B cell (primary cell): Measurements from ENCODE around the gene KLHL13. TPM values are rescaled to one million over a fixed set of nuclear protein-coding genes. Genes with fewer than 3 reads are reported as not detected.

Experiments used
- ATAC-seq: fragments of 200-7000 bp; cut with Tn5 transposase; one replicate; pipeline ENCODE4 v1.10.0; 2021; ENCODE audit warnings: low read depth, mild to moderate bottlenecking, moderate number of reproducible peaks, moderate library complexity
- CTCF ChIA-PET: fragments of 350-600 bp; sonication (Branson Sonifier 250); formaldehyde crosslinking; loops from one replicate; lab custom pipeline; 2021; ENCODE audit warnings: antibody characterized with exemption, inconsistent platforms; lab: Charles Lee
- POLR2A ChIA-PET: fragments of 350-600 bp; sonication (Branson Sonifier 250); formaldehyde crosslinking; loops from one replicate; lab custom pipeline; 2021; ENCODE audit warnings: antibody characterized with exemption; lab: Charles Lee
- DNase-seq: peaks from one replicate; pipeline ENCODE4 v3.0.0; 2013
- H2AFZ ChIP-seq: 2 replicates; pipeline ENCODE4 v1.6.1; 2012; ENCODE audit warnings: mild to moderate bottlenecking, low read depth, low read length; ENCODE audit not compliant: insufficient read depth, poor library complexity, severe bottlenecking
- H3K27ac ChIP-seq, 2 donors: 1 replicate in 1 of 2; 2 replicates in 1 of 2; pipeline ENCODE4 v1.5.1; 2012 to 2013; ENCODE audit warnings: low read length in 2 of 2, mild to moderate bottlenecking in 2 of 2, moderate library complexity in 1 of 2
- H3K27me3 ChIP-seq, 4 experiments: fragments of 200-600 bp in 1 of 4; sonication (generic) in 1 of 4; replicated peaks in 1 of 4; 1 replicate in 2 of 4; 2 replicates in 2 of 4; pipeline versions ENCODE4 v1.6.1 to v1.7.0; 2013 to 2016; ENCODE audit warnings: low read length in 3 of 4, mild to moderate bottlenecking in 2 of 4, mixed read lengths in 1 of 4, moderate library complexity in 1 of 4; ENCODE audit not compliant: insufficient read depth in 4 of 4, control insufficient read depth in 3 of 4; ENCODE audit errors: control extremely low read depth in 1 of 4
- H3K36me3 ChIP-seq, 2 experiments: replicated peaks in 1 of 2; 1 replicate in 1 of 2; 2 replicates in 1 of 2; pipeline versions ENCODE4 v1.6.1 to v1.7.1; 2013; ENCODE audit warnings: low read length in 1 of 2; ENCODE audit not compliant: insufficient read depth in 2 of 2, control insufficient read depth in 1 of 2; ENCODE audit errors: control extremely low read depth in 1 of 2, extremely low read depth in 1 of 2
- H3K4me1 ChIP-seq, 2 donors: fragments of 200-600 bp in 1 of 2; sonication (generic) in 1 of 2; 1 replicate in 1 of 2; 2 replicates in 1 of 2; pipeline versions ENCODE4 v1.5.1 to v1.6.1; 2013 to 2017; ENCODE audit warnings: low read length in 2 of 2; ENCODE audit not compliant: control insufficient read depth in 2 of 2, insufficient read depth in 2 of 2
- H3K4me2 ChIP-seq: replicated peaks from 2 replicates; pipeline ENCODE3; 2012; ENCODE audit warnings: mild to moderate bottlenecking, low read depth, low read length; ENCODE audit not compliant: poor library complexity, severe bottlenecking
- H3K4me3 ChIP-seq, 5 experiments: fragments of 200-600 bp in 1 of 5; sonication (generic) in 1 of 5; 1 replicate in 3 of 5; 2 replicates in 2 of 5; pipeline versions ENCODE4 v1.5.1 to v1.7.0; 2011 to 2016; ENCODE audit warnings: low read length in 4 of 5, mild to moderate bottlenecking in 4 of 5, low read depth in 2 of 5, control low read depth in 1 of 5, moderate library complexity in 1 of 5; ENCODE audit not compliant: insufficient read depth in 1 of 5; ENCODE audit errors: control extremely low read depth in 1 of 5, extremely low read depth in 1 of 5
- H3K79me2 ChIP-seq: fragments of 200-600 bp; sonication (generic); one replicate; pipeline ENCODE4 v1.6.0; 2016; ENCODE audit warnings: low read length; ENCODE audit not compliant: control insufficient read depth, insufficient read depth
- H3K9ac ChIP-seq: fragments of 200-600 bp; sonication (generic); 2 replicates; pipeline ENCODE4 v1.6.1; 2017; ENCODE audit warnings: mild to moderate bottlenecking, low read length, moderate library complexity
- H3K9me3 ChIP-seq, 3 donors: one replicate each; pipeline versions ENCODE4 v1.6.1 to v1.7.1; 2013; ENCODE audit warnings: low read length in 2 of 3; ENCODE audit not compliant: control insufficient read depth in 2 of 3, insufficient read depth in 1 of 3; ENCODE audit errors: control extremely low read depth in 1 of 3
- H4K20me1 ChIP-seq: 2 replicates; pipeline ENCODE4 v1.6.0; 2012; ENCODE audit warnings: mild to moderate bottlenecking, low read length; ENCODE audit not compliant: insufficient read depth, control insufficient read depth, poor library complexity, severe bottlenecking
- H3K27ac Mint-ChIP-seq: one replicate; pipeline ENCODE4 v1.8.0; 2021; ENCODE audit warnings: mixed read lengths
- H3K27me3 Mint-ChIP-seq: one replicate; pipeline ENCODE4 v1.8.0; 2021; ENCODE audit warnings: mixed read lengths
- H3K4me1 Mint-ChIP-seq: one replicate; pipeline ENCODE4 v1.8.0; 2021; ENCODE audit warnings: mixed read lengths
- H3K4me3 Mint-ChIP-seq: one replicate; pipeline ENCODE4 v1.8.0; 2021; ENCODE audit warnings: mixed read lengths
- H3K9me3 Mint-ChIP-seq: one replicate; pipeline ENCODE4 v1.8.0; 2022; ENCODE audit warnings: mixed read lengths; ENCODE audit not compliant: insufficient read depth
- EZH2 ChIP-seq: IDR thresholded peaks from 2 replicates; pipeline ENCODE4 v1.6.1; 2012; ENCODE audit warnings: borderline replicate concordance, low read depth, mild to moderate bottlenecking, moderate library complexity, low read length; ENCODE audit not compliant: insufficient read depth, poor library complexity, severe bottlenecking
- WGBS: methylation state at CpG from one replicate; pipeline ENCODE4 v1.1.5; 2013; ENCODE audit warnings: missing lambda C conversion rate; ENCODE audit not compliant: insufficient coverage; 5-methylcytosine and 5-hydroxymethylcytosine counted together
- intact Hi-C: fragments of 100-400 bp; cut with micrococcal nuclease; formaldehyde crosslinking; loops from one replicate; pipeline ENCODE4 v1.10.0; 2022
- polyA plus RNA-seq: library from polyadenylated mRNA; depleted of rRNA; stranded (reverse); fragments of >200 nt; gene quantifications from 2 replicates; pipeline ENCODE4 v1.2.3, GENCODE V29; 2012
- total RNA-seq, 2 donors: library from RNA; stranded (reverse); fragments of 120-200 nt in 1 of 2; gene quantifications; 1 replicate in 1 of 2; 2 replicates in 1 of 2; pipeline versions ENCODE4 v1.2.3 to v1.2.4, GENCODE V29; 2013 to 2022
- TF ChIP-seq, protein P1 (sequence below): fragments of 200-600 bp; IDR thresholded peaks from one replicate; pipeline ENCODE4 v1.8.0; 2022; ENCODE audit warnings: antibody characterized with exemption, mild to moderate bottlenecking

The KLHL13 gene
- total and polyA plus RNA-seq, 2 donors (not counting 1 experiment from before 2014, with no cell fraction given) = 0.04 TPM; not detected in 1

DNA sequence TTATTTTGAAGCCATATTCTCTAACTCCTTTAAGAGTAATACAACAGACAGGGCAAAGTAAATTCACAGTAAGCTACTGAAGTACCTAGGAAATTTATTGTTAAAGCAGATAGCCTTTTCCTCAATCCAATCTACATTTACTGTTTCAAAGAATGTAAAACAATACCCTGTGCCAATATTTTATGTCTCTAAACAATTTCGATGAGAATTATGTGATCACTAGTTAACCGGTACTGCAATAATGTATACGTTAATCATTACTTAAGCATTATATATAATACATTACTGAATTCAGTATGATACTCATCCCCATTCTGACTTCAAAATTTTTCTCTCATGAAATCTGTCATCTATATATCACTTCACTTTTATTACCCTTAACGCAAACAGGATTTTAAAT, 28.5 kb downstream of the KLHL13 start:
- Histone ChIP-seq H3K9ac (no peak overlapping the region), H3K36me3 (no peaks in the 10 kb centered on the region), H3K27me3 (no peaks in the 10 kb centered on the region), H3K27ac (no peak overlapping the region), H3K4me1 (no peaks in the 10 kb centered on the region), H3K4me2 (no peak overlapping the region), H3K79me2 (no peaks in the 10 kb centered on the region), H4K20me1 (no peaks in the 10 kb centered on the region), H2AFZ (no peak overlapping the region), H3K9me3 (no peaks in the 10 kb centered on the region), H3K4me3 (no peak overlapping the region)
- ChIA-PET CTCF (no interaction called here), POLR2A (no interaction called here)
- no CpG with 5 or more reads among the region's 4 CpGs for WGBS
- no peak overlapping the region for H3K27ac Mint-ChIP-seq
- DNase-seq = no peak
- TF ChIP-seq, protein P1, sequence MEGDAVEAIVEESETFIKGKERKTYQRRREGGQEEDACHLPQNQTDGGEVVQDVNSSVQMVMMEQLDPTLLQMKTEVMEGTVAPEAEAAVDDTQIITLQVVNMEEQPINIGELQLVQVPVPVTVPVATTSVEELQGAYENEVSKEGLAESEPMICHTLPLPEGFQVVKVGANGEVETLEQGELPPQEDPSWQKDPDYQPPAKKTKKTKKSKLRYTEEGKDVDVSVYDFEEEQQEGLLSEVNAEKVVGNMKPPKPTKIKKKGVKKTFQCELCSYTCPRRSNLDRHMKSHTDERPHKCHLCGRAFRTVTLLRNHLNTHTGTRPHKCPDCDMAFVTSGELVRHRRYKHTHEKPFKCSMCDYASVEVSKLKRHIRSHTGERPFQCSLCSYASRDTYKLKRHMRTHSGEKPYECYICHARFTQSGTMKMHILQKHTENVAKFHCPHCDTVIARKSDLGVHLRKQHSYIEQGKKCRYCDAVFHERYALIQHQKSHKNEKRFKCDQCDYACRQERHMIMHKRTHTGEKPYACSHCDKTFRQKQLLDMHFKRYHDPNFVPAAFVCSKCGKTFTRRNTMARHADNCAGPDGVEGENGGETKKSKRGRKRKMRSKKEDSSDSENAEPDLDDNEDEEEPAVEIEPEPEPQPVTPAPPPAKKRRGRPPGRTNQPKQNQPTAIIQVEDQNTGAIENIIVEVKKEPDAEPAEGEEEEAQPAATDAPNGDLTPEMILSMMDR = no peak
- TF ChIP-seq EZH2 = no peak
- no peaks in the 10 kb centered on the region for H3K27me3 Mint-ChIP-seq
- H3K4me1 Mint-ChIP-seq = no peaks in the 10 kb centered on the region
- no peaks in the 10 kb centered on the region for H3K9me3 Mint-ChIP-seq
- ATAC-seq = no peak
- intact Hi-C loops = no loop called here
- H3K4me3 Mint-ChIP-seq = no peak overlapping the region

DNA sequence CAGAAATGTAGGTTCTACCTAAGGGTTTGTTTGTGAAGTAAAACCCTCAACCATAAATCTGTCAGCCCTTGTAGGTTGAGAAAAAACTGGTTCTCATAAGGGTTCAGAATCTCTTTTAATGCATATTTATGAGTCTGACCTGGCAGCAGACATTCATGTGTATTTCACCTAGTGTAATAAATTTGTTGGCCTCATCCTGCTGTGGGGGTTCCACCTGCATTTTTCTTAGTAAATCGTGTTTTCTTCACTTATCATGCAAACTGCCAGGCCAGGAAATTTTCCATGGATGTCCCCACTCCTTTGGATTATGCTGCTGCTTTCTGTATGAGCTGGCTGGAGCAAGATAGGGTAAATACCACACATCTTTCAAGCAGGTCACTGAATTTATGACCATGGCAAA, 42.4 kb downstream of the KLHL13 start:
- Histone ChIP-seq H3K79me2 (no peaks in the 10 kb centered on the region), H4K20me1 (no peaks in the 10 kb centered on the region), H3K36me3 (no peaks in the 10 kb centered on the region), H3K27me3 (no peaks in the 10 kb centered on the region), H3K9ac (no peak overlapping the region), H3K4me3 (no peak overlapping the region), H2AFZ (no peak overlapping the region), H3K4me2 (no peak overlapping the region), H3K27ac (no peak overlapping the region), H3K9me3 (no peaks in the 10 kb centered on the region), H3K4me1 (no peaks in the 10 kb centered on the region)
- Mint-ChIP-seq H3K27ac (no peak overlapping the region), H3K27me3 (no peaks in the 10 kb centered on the region), H3K4me1 (no peaks in the 10 kb centered on the region), H3K4me3 (no peak overlapping the region), H3K9me3 (peaks cover 2% of the 10 kb centered on the region)
- ATAC-seq = no peak
- ChIA-PET CTCF (no interaction called here), POLR2A (no interaction called here)
- no peak for TF ChIP-seq EZH2
- TF ChIP-seq, protein P1 = no peak
- no peak for DNase-seq
- intact Hi-C loops = no loop called here
- WGBS = no CpG with 5 or more reads among the region's 1 CpG
